Mammary epithelial cell (primary cell): ENCODE data around the gene PPP1R9A.

Experiments used
- EZH2 ChIP-seq: IDR thresholded peaks from 2 replicates; pipeline ENCODE4 v1.6.1; 2012; ENCODE audit warnings: low read length, inconsistent platforms, borderline replicate concordance
- TF ChIP-seq, protein P1 (sequence below), 2 donors: IDR thresholded peaks in 1 of 2; conservative IDR thresholded peaks in 1 of 2; 2 replicates each; pipeline ENCODE4 v1.5.1; 2011 to 2012; ENCODE audit warnings: inconsistent platforms in 2 of 2, low read length in 2 of 2, mild to moderate bottlenecking in 2 of 2, control low read depth in 1 of 2, low read depth in 1 of 2; ENCODE audit not compliant: insufficient read depth in 1 of 2; ENCODE audit errors: extremely low read depth in 1 of 2

DNA sequence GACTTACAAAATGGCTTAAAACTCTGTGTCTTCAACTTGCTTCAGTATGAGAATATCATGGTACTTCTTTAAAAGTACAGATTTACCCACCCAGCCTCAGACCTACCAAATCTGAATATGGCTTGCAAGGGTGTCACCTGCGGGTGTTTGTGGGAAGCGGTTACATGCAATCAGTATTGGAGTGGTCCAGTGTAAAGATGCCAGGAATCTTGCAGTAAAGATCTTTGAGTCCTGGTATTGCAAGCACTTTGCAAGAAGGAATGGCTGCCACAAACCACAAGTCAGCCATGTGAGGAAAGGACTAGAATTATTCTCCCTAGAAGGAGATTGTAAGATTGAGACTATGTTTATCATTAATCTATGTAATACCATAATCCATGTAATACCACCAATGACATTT is 301.9 kb downstream of the PPP1R9A start:
- TF ChIP-seq, protein P1, sequence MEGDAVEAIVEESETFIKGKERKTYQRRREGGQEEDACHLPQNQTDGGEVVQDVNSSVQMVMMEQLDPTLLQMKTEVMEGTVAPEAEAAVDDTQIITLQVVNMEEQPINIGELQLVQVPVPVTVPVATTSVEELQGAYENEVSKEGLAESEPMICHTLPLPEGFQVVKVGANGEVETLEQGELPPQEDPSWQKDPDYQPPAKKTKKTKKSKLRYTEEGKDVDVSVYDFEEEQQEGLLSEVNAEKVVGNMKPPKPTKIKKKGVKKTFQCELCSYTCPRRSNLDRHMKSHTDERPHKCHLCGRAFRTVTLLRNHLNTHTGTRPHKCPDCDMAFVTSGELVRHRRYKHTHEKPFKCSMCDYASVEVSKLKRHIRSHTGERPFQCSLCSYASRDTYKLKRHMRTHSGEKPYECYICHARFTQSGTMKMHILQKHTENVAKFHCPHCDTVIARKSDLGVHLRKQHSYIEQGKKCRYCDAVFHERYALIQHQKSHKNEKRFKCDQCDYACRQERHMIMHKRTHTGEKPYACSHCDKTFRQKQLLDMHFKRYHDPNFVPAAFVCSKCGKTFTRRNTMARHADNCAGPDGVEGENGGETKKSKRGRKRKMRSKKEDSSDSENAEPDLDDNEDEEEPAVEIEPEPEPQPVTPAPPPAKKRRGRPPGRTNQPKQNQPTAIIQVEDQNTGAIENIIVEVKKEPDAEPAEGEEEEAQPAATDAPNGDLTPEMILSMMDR (conservative IDR thresholded peaks at IDR 0.05 in 1 of 2, IDR thresholded peaks at IDR 0.05 in 1 of 2; ENCODE audit: extremely low read depth in 1 of 2, insufficient read depth in 1 of 2, low read depth in 1 of 2, low read length in 2 of 2), result no peak
- no peak for TF ChIP-seq EZH2
